GM23248 (cell line): ENCODE results near the gene AAK1. TPM values are rescaled to one million over a fixed set of nuclear protein-coding genes. Genes with fewer than 3 reads are reported as not detected.

ENCODE experiments used
- DNase-seq: peaks from one replicate; pipeline ENCODE4 v3.0.0-alpha.2; 2015
- H2AFZ ChIP-seq: fragments of 200-600 bp; sonication (generic); 2 replicates; pipeline ENCODE4 v1.6.1; 2016; ENCODE audit warnings: antibody characterized with exemption
- H3F3A ChIP-seq: fragments of 200-600 bp; sonication (generic); 2 replicates; pipeline ENCODE4 v1.6.1; 2016; ENCODE audit warnings: mild to moderate bottlenecking, antibody characterized with exemption, mixed run types; ENCODE audit not compliant: insufficient read depth
- H3K27ac ChIP-seq: fragments of 200-600 bp; sonication (generic); 2 replicates; pipeline ENCODE4 v1.5.1; 2016; ENCODE audit warnings: mild to moderate bottlenecking
- H3K27me3 ChIP-seq: fragments of 200-600 bp; sonication (generic); replicated peaks from 2 replicates; pipeline ENCODE4 v1.6.1; 2016; ENCODE audit warnings: mild to moderate bottlenecking; ENCODE audit not compliant: insufficient read depth
- H3K36me3 ChIP-seq: fragments of 200-600 bp; sonication (generic); 2 replicates; pipeline ENCODE4 v1.6.1; 2016; ENCODE audit warnings: low read depth, mild to moderate bottlenecking
- H3K4me1 ChIP-seq: fragments of 200-600 bp; sonication (generic); 2 replicates; pipeline ENCODE4 v1.6.1; 2016; ENCODE audit warnings: mild to moderate bottlenecking; ENCODE audit not compliant: insufficient read depth
- H3K4me2 ChIP-seq: fragments of 200-600 bp; sonication (generic); one replicate; pipeline ENCODE4 v1.6.1; 2016; ENCODE audit warnings: mild to moderate bottlenecking; ENCODE audit not compliant: unreplicated experiment
- H3K4me3 ChIP-seq: fragments of 200-600 bp; sonication (generic); 2 replicates; pipeline ENCODE4 v1.5.1; 2016; ENCODE audit warnings: mild to moderate bottlenecking
- H3K79me2 ChIP-seq: fragments of 200-600 bp; sonication (generic); 2 replicates; pipeline ENCODE4 v1.6.1; 2016; ENCODE audit warnings: mild to moderate bottlenecking; ENCODE audit not compliant: insufficient read depth
- H3K9ac ChIP-seq: fragments of 200-600 bp; sonication (generic); 2 replicates; pipeline ENCODE4 v1.6.1; 2016; ENCODE audit warnings: mild to moderate bottlenecking
- H3K9me2 ChIP-seq: fragments of 200-600 bp; sonication (generic); 2 replicates; pipeline ENCODE4 v1.6.1; 2016; ENCODE audit warnings: mixed run types, mild to moderate bottlenecking, moderate library complexity; ENCODE audit not compliant: insufficient read depth
- H3K9me3 ChIP-seq: fragments of 200-600 bp; sonication (generic); one replicate; pipeline ENCODE4 v1.6.1; 2017; ENCODE audit warnings: low read depth
- H4K20me1 ChIP-seq: fragments of 200-600 bp; sonication (generic); 2 replicates; pipeline ENCODE4 v1.6.0; 2016; ENCODE audit not compliant: insufficient read depth
- EZH2 ChIP-seq: fragments of 200-600 bp; sonication (generic); IDR thresholded peaks from 2 replicates; pipeline ENCODE4 v1.6.1; 2018; ENCODE audit warnings: antibody characterized with exemption, mild to moderate bottlenecking; ENCODE audit not compliant: insufficient read depth, poor library complexity, severe bottlenecking
- EZH2phosphoT487 ChIP-seq: fragments of 200-600 bp; sonication (generic); IDR thresholded peaks from 2 replicates; pipeline ENCODE4 v1.6.1; 2018; ENCODE audit warnings: antibody characterized with exemption, moderate library complexity, mild to moderate bottlenecking, low read depth; ENCODE audit not compliant: insufficient read depth
- WGBS, 2 experiments: methylation state at CpG; one replicate each; pipeline ENCODE4 v1.1.6; 2015 to 2017; ENCODE audit warnings: low lambda C conversion rate in 2 of 2, low coverage in 1 of 2; ENCODE audit errors: missing lambda C conversion rate in 2 of 2; 5-methylcytosine and 5-hydroxymethylcytosine counted together
- in situ Hi-C: fragments of 300-500 bp; cut with MboI; formaldehyde crosslinking; loops from 2 replicates; pipeline ENCODE4 v1.15.0; 2020
- polyA plus RNA-seq: library from polyadenylated mRNA; unstranded; fragments of >200 nt; fragmentation: Nextera tagmentation; extraction: Ambion mirVana; gene quantifications from 2 replicates; pipeline ENCODE4 v1.2.1, GENCODE V29; 2016
- total RNA-seq: library from RNA; depleted of rRNA; stranded (reverse); fragments of >200 nt; shearing (Covaris generic); gene quantifications from 2 replicates; pipeline ENCODE4 v1.2.3, GENCODE V29; 2014

Gene AAK1
- total and polyA plus RNA-seq, 2 experiments from 2014 or later: 41.2 to 50.7 TPM

DNA sequence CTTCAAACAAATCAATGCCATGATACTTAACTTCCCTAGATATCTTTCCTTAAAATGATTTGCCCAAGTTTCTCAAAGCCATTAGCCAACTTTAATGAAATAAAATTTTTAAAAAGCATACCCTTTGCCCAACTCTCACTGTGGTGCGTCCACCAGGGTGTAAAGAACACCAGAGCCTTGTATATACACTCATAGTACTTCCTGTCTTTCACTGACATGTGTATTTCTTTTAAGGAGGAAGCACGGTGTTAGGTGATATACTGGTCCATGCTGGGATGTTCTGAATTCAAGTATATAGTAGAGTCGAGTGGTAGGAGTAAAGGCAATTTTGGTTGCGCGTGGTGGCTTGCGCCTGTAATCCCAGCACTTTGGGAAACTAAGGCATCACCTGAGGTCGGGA, 22.7 kb downstream of the AAK1 start:
- Histone ChIP-seq H3K9me3 (no peaks in the 10 kb centered on the region), H3K9ac (no peak overlapping the region), H3K36me3 (no peaks in the 10 kb centered on the region), H3K27ac (no peak overlapping the region), H3F3A (no peaks in the 10 kb centered on the region), H3K9me2 (no peaks in the 10 kb centered on the region), H3K79me2 (peaks cover 100% of the 10 kb centered on the region), H3K27me3 (no peaks in the 10 kb centered on the region), H3K4me1 (peaks cover 31% of the 10 kb centered on the region), H3K4me2 (no peak overlapping the region), H4K20me1 (peaks cover 34% of the 10 kb centered on the region; the same call in 1 of the 2 replicates), H2AFZ (no peak overlapping the region), H3K4me3 (no peak overlapping the region)
- DNase-seq: no peak
- 96 to 100% methylated on average over 7 of the region's 7 CpGs for WGBS, 2 experiments
- in situ Hi-C loops: no loop called here
- TF ChIP-seq EZH2 (no peak), EZH2phosphoT487 (no peak)

GRCh38 chr2:69619725-69620124, 23.8 kb downstream of the AAK1 start:
- Histone ChIP-seq H3K27me3 (no peaks in the 10 kb centered on the region), H3K79me2 (peaks cover 100% of the 10 kb centered on the region), H3K4me2 (no peak overlapping the region), H3K36me3 (no peaks in the 10 kb centered on the region), H3K9me3 (no peaks in the 10 kb centered on the region), H3K27ac (no peak overlapping the region), H4K20me1 (peaks cover 27% of the 10 kb centered on the region; the same call in 1 of the 2 replicates), H3K9me2 (no peaks in the 10 kb centered on the region), H3K4me1 (peaks cover 24% of the 10 kb centered on the region), H2AFZ (no peak overlapping the region), H3K4me3 (no peak overlapping the region), H3K9ac (no peak overlapping the region), H3F3A (no peaks in the 10 kb centered on the region)
- 52 to 60% methylated on average over 3 of the region's 3 CpGs for WGBS, 2 experiments
- no peak for TF ChIP-seq EZH2phosphoT487
- TF ChIP-seq EZH2: no peak
- in situ Hi-C loops: no loop called here
- no peak for DNase-seq

- Histone ChIP-seq H3K4me2 (no peak overlapping the region), H3K79me2 (peaks cover 100% of the 10 kb centered on the region), H4K20me1 (peaks cover 20% of the 10 kb centered on the region; the same call in 1 of the 2 replicates), H3K27ac (no peak overlapping the region), H3K9me3 (no peaks in the 10 kb centered on the region), H3K4me1 (peaks cover 11% of the 10 kb centered on the region; the same call in 1 of the 2 replicates), H3K9me2 (no peaks in the 10 kb centered on the region), H2AFZ (no peak overlapping the region), H3K36me3 (no peaks in the 10 kb centered on the region), H3K4me3 (no peak overlapping the region), H3F3A (no peaks in the 10 kb centered on the region), H3K9ac (no peak overlapping the region), H3K27me3 (no peaks in the 10 kb centered on the region)
- in situ Hi-C loops: no loop called here
- WGBS, 2 experiments: 37 to 45% methylated on average over 5 of the region's 5 CpGs
- TF ChIP-seq EZH2phosphoT487 (no peak), EZH2 (no peak)
- peak; percentile 20 for DNase-seq
Observed at GRCh38 chr2:69618362-69618761, 25.2 kb downstream of the AAK1 start.

- H3F3A ChIP-seq: no peaks in the 10 kb centered on the region
- no peaks in the 10 kb centered on the region for H3K9me3 ChIP-seq
- H3K36me3 ChIP-seq: no peaks in the 10 kb centered on the region
- no peak overlapping the region for H3K27ac ChIP-seq
- WGBS, 2 experiments: 93 to 100% methylated on average over 1 of the region's 1 CpG
- peaks cover 100% of the 10 kb centered on the region for H3K79me2 ChIP-seq
- H3K27me3 ChIP-seq: no peaks in the 10 kb centered on the region
- H3K4me1 ChIP-seq: peaks cover 11% of the 10 kb centered on the region; the same call in 1 of the 2 replicates
- H3K9ac ChIP-seq: no peak overlapping the region
- DNase-seq: no peak
- in situ Hi-C loops: no loop called here
- no peak overlapping the region for H2AFZ ChIP-seq
- H4K20me1 ChIP-seq: peaks cover 20% of the 10 kb centered on the region; the same call in 1 of the 2 replicates
- H3K9me2 ChIP-seq: no peaks in the 10 kb centered on the region
- no peak overlapping the region for H3K4me3 ChIP-seq
- no peak overlapping the region for H3K4me2 ChIP-seq
- no peak for TF ChIP-seq EZH2
- no peak for TF ChIP-seq EZH2phosphoT487
Observed at GRCh38 chr2:69617744-69618143, 25.8 kb downstream of the AAK1 start.

DNA sequence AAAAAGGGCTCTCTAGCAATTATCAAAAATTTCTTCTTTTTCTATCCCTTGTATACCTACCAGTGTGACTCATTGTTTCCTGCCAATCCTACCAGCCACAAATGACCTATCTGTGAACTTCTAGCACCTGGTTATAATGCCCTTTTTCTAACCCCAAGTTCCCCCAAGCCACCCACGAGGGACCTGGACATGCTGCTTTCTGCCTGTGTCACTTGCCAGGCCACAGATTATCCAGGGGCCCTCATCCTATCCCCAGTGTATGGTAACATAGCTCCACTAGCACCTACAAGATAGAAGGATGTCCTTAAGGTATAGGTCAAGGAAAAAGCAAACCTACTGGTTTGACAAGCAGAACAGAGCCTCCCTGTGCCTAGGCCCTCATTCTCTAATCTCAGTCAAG, 26.8 kb downstream of the AAK1 start:
- Histone ChIP-seq H3F3A (no peaks in the 10 kb centered on the region), H3K9ac (no peak overlapping the region), H3K79me2 (peaks cover 100% of the 10 kb centered on the region), H3K9me3 (no peaks in the 10 kb centered on the region), H3K36me3 (no peaks in the 10 kb centered on the region), H3K4me1 (peaks cover 11% of the 10 kb centered on the region; the same call in 1 of the 2 replicates), H4K20me1 (peaks cover 20% of the 10 kb centered on the region; the same call in 1 of the 2 replicates), H3K27me3 (no peaks in the 10 kb centered on the region), H2AFZ (no peak overlapping the region), H3K9me2 (no peaks in the 10 kb centered on the region), H3K4me3 (no peak overlapping the region), H3K4me2 (no peak overlapping the region), H3K27ac (no peak overlapping the region)
- TF ChIP-seq EZH2phosphoT487: no peak
- no peak for TF ChIP-seq EZH2
- WGBS, 2 experiments: 80 to 85% methylated on average over 1 of the region's 1 CpG
- peak; percentile 9 for DNase-seq
- in situ Hi-C loops: no loop called here
